Colonic mucosa (tissue), 4 donors: Measurements from ENCODE around the gene RAB3C. TPM values are rescaled to one million over a fixed set of nuclear protein-coding genes. Genes with fewer than 3 reads are reported as not detected.

ENCODE experiments used
- DNase-seq: peaks from one replicate; pipeline ENCODE4 v3.0.0-alpha.2; 2020
- H3K27ac ChIP-seq: fragments of 200-600 bp; one replicate; pipeline ENCODE4 v1.8.0; 2021
- H3K27me3 ChIP-seq: fragments of 200-600 bp; one replicate; pipeline ENCODE4 v1.8.0; 2021
- H3K36me3 ChIP-seq: fragments of 200-600 bp; one replicate; pipeline ENCODE4 v1.8.0; 2021
- H3K4me1 ChIP-seq: fragments of 200-600 bp; one replicate; pipeline ENCODE4 v1.8.0; 2021; ENCODE audit warnings: mild to moderate bottlenecking
- H3K4me3 ChIP-seq: fragments of 200-600 bp; one replicate; pipeline ENCODE4 v1.8.0; 2021
- H3K9ac ChIP-seq, 2 donors: one replicate each; pipeline ENCODE4 v1.7.0; 2013; ENCODE audit warnings: control low read depth in 2 of 2, low read depth in 2 of 2, low read length in 2 of 2
- H3K9me3 ChIP-seq: fragments of 200-600 bp; one replicate; pipeline ENCODE4 v1.8.0; 2021
- CTCF ChIP-seq: fragments of 200-600 bp; IDR thresholded peaks from one replicate; pipeline ENCODE4 v1.8.0; 2022; ENCODE audit warnings: antibody characterized with exemption, mild to moderate bottlenecking
- intact Hi-C: fragments of 100-400 bp; cut with DNase I; formaldehyde crosslinking; loops from one replicate; pipeline ENCODE4 v1.14.1; 2022
- total RNA-seq, 2 donors: library from RNA; stranded (reverse); fragmentation: NEBNext Ultra II Directional in 1 of 2; extraction: Animal tissue kit (Norgen Biotek cat#: 25700) in 1 of 2; gene quantifications; one replicate each; pipeline ENCODE4 v1.2.1, GENCODE V29; 2021
- donor health status: healthy.
- donor health status: DM: no; HTN: no; CAD: no.
- donor health status: DM: no; HTN: no; CAD: no.

The RAB3C gene
- total RNA-seq, 2 donors from 2014 or later: 1.1 to 1.2 TPM

- TF ChIP-seq CTCF: no peak
- H3K27me3 ChIP-seq: no peaks in the 10 kb centered on the region
- H3K27ac ChIP-seq: no peak overlapping the region
- DNase-seq: no peak
- H3K4me1 ChIP-seq: no peaks in the 10 kb centered on the region
- H3K9me3 ChIP-seq: no peaks in the 10 kb centered on the region
- intact Hi-C loops: no loop called here
- no peak overlapping the region for H3K4me3 ChIP-seq
- H3K36me3 ChIP-seq: no peaks in the 10 kb centered on the region
- no peak overlapping the region for H3K9ac ChIP-seq
Measured at GRCh38 chr5:58905944-58906343, 323.1 kb downstream of the RAB3C start.

Other genes starting within 250 kb of the RAB3C start
- gene PLK2, start 123.0 kb upstream of the RAB3C start, total RNA-seq: 10 to 100 TPM; 21.8 to 28.3 TPM
- gene GAPT, start 91.6 kb upstream of the RAB3C start, total RNA-seq: 1 to 10 TPM in 1 of 2 donors, under 1 TPM in 1; 0.69 to 1.3 TPM